GM21447 (cell line): ENCODE measurements around the gene AMACR.

Experiments
- ATAC-seq: cut with Tn5 transposase; IDR thresholded peaks from one replicate; pipeline ENCODE4 v1.9.1; 2021; ENCODE audit not compliant: unreplicated experiment

The AMACR gene

DNA sequence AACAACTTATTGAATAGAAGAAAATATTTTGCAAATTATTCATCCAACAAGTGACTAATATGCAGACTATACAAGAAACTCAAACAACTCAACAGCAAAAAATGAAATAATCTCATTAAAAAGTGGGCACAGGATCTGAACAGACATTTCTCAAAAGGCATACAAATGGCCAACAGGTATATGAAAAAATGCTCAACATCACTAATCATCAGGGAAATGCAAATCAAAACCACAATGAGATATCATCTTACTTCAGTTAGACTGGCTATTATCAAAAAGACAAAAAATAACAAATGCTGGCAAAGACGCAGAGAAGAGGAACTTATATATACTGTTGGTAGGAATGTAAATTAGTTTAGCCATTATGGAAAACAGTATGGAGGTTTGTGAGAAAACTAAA lies 1.8 kb upstream of the AMACR start:
- ATAC-seq, result no peak

DNA sequence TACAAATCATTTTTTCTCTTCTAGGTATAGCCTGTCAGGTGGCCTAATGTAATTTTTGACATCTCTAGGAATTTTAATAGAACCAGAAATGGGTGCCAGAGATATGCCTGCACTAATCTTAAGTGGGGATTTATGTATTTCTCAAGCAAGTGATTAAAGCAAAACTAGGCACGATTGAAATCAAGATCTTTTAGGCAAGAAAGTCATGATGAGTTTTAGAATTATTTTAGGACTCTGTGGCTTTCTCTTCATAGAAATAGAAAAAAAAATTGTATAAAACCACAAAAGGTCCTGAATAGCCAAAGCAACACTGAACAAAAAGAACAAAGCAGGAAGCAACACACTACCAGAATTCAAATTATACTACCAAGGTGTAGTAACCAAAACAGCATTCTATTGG lies 952 bp upstream of the AMACR start:
- no peak for ATAC-seq

DNA sequence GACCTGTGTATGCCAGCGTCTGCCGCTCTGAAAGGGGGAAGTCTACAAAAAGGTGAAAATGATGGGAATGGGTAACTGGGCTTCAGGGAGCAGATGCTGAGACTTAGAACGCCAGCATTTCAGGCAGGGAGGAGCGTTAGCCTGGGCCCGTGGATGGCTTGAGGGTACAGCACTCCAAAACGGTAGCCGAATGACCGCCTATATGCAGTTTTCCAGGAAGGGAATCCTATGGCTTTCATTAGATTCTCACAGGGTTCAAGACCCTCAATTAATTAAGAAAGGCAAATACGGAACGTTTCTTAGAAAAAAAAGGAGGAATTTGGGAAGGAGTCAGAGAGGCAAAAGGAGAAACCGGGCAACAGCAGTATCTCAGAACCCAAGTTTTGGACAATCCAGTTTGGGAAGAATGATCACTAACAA lies 639 bp downstream of the AMACR start:
- ATAC-seq, result no peak

DNA sequence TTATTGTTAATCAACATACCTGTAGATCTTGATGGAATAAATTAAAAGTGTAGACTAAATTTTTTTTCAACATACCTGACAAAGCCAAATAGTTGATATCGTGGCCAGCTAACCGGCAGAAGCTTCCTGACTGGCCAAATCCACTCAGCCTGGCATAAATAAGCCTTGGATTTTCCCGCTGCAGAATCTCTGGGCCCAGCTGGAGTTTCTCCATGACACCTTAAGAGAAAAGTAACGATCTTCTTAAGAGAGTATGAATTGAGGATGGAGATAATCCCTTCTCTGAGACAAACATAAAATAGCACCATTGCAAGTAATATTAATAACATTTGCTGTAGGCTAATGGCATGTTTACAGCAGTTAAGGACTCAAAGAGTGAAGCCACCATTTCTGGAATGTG lies 2.2 kb downstream of the AMACR start:
- ATAC-seq, result no peak

- ATAC-seq, result no peak
These were observed 2.6 kb downstream of the AMACR start for GRCh38 chr5:34005211-34005610.

GRCh38 chr5:34003941-34004340 lies 3.9 kb downstream of the AMACR start:
- no peak for ATAC-seq

DNA sequence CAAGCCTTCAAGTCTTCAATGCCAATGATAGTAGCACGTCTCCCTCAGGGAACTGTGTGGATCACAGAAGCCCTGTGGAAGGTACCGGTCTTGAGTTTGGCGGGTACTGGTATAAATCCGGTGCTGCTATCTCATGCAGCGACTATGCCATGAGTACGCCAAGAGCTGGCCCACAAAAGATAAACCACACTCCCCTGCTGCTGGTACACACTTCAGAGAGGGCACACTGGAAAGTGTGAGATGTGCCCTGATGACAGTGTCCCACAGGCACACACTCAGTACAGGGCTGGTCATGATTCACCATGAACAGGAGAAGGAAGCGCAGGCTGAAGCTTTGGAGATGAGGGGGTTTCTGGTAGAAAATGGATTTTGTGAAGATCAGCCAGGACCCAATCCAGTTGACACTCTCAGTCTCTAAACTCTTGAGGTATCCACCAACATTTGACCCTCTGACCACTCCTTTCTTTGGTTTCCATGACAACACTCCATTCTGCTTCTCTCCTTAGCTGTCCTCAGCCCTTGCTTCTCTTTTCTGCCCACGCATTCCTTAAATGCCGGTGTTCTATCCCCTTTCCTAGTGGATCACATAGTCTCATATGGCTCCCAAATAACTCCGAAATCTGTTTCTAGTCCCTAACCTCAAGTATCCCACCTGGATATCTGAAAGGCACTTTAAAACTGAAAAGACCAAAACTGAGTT lies 5.1 kb downstream of the AMACR start:
- ATAC-seq, result no peak

- ATAC-seq, result no peak
These were observed 6.5 kb downstream of the AMACR start for GRCh38 chr5:34001241-34001841.

DNA sequence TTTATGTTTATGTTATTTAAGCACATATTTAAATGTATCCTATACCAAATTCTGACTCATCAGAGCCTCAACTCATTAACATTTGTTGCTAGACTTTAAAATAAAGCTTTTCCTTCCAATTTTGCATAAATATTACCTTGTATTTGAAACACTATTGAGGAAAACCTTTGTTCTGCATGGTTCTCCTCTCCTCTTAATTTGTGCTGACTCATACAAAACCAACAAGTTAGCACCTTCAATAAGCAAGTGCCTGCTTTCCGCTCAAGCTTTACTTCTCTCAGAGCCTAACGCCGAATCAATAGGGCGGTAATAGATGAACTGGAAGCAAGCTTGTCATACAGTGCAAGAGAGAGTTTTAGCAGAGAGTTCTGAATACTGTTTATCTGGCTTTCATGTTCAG lies 7.9 kb downstream of the AMACR start:
- ATAC-seq, result no peak

DNA sequence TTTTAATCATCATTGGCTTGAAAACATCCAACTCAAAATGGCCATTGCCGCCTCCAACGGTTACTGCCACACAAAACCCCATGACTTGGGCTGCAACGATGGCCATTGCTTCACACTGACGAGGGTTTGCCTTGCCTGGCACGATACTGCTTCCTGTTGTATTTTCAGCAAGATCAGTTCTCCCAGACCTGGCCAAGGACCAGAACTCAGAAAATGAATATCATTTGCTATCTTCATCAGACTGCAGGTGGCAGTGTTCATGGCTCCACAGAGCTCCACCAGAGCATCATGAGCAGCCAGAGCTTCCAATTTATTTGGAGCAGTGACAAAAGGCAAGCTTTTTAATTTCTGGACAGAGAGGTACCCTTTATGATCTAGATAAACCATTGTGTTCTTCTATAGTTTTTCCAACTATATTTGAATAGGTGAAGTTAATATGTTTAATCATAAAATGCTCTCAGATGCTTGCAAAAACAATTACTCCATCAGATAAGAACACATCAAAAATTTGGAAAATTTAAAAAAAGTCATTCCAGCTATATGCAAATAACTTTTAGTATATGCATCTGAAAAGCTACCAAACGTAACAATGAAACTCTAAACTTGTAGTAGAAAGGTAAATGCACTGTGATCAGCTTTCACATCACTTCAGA lies 10.4 kb downstream of the AMACR start:
- ATAC-seq, result no peak

DNA sequence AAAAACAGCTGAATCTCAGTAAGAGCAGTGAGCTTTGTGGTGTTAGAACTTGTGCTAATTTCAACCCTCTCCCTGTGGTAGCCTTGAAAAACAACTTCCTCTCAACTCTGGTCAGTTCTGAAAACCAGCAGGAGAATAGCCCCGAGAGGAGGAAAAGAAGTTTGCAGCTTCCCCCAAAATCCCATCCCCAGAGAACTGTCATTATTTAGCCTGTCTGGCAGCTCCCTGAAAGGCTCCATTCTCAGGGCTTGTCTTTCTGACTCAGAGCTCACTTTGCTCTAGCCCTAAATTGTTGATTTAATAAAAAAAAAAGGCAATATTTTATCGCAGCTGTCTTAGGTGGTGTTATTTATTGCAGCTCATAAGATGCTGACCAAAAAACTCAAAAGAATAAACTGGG lies 12.0 kb downstream of the AMACR start:
- no peak for ATAC-seq

- ATAC-seq, result no peak
These were observed 13.0 kb downstream of the AMACR start for GRCh38 chr5:33994845-33995244.

GRCh38 chr5:33992864-33993263 lies 15.0 kb downstream of the AMACR start:
- no peak for ATAC-seq

- ATAC-seq, result no peak
These were observed 22.4 kb downstream of the AMACR start for GRCh38 chr5:33985447-33985846.

DNA sequence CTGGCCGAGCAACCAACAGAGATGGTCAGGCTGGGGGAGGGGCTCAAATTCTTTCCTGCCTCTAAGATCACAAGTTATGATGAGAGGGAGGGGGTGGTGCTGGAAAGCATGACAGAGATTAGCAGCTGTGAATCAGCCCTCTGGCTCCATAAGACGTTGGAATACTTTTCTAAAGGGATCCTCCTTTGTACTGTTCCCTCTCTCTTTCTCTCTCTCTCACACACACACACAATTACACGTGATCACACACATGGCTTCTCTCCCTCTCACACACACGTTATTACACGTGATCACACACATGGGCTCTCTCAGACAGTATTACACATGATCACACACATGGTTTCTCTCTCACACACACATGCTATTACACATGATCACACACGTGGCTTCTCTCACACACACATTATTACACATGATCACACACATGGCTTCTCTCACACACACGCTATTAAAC lies 23.2 kb downstream of the AMACR start, which contains the start of gene SLC45A2:
Gene SLC45A2, minus strand, starts transcription at position 23 of the 454 bp plus-strand sequence. CDS start 110 bp downstream, outside the sequence.
- no peak for ATAC-seq

- ATAC-seq, result no peak
These were observed 23.7 kb downstream of the AMACR start for GRCh38 chr5:33984178-33984577.

- no peak for ATAC-seq
These were observed 26.3 kb downstream of the AMACR start for GRCh38 chr5:33981408-33982162.

DNA sequence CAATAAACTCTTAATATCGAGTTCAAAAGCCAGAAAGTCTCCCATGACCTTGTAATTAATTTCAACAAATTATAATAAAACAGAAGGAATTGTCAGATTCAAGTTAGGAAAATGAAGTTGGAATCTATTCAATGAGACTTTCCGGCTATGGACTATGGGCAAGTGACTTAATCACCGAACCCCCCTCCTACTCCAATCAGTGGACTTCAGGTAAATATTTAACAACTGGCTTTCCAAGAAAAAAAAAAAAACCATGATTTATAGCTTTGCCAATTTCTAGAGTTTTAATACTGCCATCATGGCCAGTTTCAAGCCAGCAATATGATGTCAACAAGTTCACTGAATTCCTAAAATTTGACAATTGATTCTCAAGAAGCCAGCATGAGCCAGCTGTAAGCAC lies 27.8 kb downstream of the AMACR start:
- no peak for ATAC-seq

DNA sequence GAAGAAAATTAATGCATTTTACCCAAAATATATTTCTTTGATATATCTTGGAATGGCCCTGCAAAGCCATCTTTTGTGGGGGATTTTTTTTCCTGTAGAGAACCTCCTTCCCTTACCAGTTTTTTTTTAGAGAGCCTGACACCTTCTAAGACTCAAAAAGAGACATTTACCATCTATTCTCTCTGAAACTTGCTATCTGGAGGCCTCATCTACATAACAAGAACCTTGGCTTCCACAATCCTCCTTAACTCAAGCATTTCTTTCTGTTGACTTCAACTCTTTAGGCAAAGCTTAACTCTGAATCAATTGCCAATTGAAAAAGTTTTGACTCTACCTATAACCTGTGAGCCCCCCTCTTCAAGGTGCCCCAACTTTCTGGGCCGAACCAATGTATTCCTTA lies 29.5 kb downstream of the AMACR start:
- ATAC-seq, result no peak

DNA sequence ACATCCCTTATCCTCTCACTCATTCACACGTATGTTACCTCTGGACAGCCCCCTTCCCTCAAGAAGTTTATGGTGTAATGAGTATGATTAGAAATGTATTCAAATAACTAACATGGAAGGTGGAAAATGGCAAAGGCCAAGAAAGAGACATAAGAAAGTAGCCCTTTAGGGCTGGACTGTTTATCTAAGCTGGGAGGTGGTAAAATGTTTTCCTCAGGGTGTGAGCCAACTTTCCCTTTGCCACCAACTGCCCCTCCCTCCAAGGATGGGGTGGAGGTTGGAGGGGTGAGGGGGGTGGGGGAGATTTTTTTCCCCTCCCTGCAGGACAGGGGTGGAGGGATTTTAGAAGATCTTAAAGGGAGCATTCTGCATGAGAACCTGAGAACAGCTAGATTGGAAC lies 31.5 kb downstream of the AMACR start:
- no peak for ATAC-seq

DNA sequence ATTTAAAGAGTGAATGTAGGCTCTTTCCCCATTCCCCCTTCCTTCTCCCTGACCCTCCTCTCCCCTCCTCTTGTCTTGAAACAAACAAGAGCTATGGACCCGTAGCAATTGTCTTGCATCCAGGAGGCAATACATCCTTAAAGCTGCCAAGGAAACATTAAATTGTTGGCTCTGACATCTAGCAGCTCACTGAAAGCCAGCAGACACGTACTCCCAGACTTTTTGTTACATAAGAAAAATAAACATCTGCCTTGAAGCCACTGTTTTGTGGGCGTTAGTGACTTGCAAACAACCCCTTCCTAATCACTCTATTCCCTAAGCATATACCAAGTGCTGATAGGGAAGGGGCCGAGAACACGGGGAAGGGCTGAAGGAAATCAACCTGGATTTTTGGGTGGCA lies 32.0 kb downstream of the AMACR start:
- ATAC-seq, result no peak

DNA sequence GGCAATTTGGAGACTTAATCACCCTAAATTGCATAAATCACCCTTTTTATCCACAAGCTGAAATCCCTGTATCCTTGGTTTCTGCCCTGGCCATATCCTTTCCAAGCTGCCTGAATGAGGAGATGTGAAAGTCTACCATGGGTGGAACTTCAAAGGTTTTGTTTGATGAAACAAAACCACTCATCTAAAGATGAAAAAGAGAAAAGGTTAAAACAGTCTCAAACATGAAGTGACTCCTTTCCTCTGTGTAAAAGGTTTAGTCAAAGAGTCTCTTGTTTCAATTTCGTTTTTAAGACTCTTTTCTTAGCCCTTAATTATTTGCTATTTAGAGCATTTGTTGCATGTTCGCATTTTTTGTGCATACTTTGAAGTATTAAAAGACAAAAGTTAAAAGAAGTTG lies 34.6 kb downstream of the AMACR start:
- no peak for ATAC-seq
